Loucy (cell line): ENCODE data around the gene SNX11.

Source experiments
- CTCF ChIP-seq: fragments of 200-600 bp; sonication (generic); conservative IDR thresholded peaks from 2 replicates; pipeline ENCODE4 v1.5.1; 2014; ENCODE audit warnings: mild to moderate bottlenecking, antibody characterized with exemption, low read length
- EZH2phosphoT487 ChIP-seq: fragments of 200-600 bp; IDR thresholded peaks from 2 replicates; pipeline ENCODE4 v1.6.1; 2018; ENCODE audit warnings: antibody characterized with exemption, mild to moderate bottlenecking, moderate library complexity, borderline replicate concordance

GRCh38 chr17:48160177-48161081, 52.9 kb downstream of the SNX11 start:
- no peak for TF ChIP-seq CTCF
- TF ChIP-seq EZH2phosphoT487: no peak
